GM10266 (cell line): ENCODE measurements around the gene ALG5.
A peak's percentile ranks its signal among the peaks of the same experiment; 100 is the strongest.

ENCODE experiments used
- DNase-seq: peaks from one replicate; pipeline ENCODE4 v3.0.0; 2012; ENCODE audit errors: extremely low spot score
- CTCF ChIP-seq: IDR thresholded peaks from 2 replicates; pipeline ENCODE4 v1.5.1; 2012; ENCODE audit warnings: mild to moderate bottlenecking, low read depth; ENCODE audit not compliant: control insufficient read depth, insufficient read depth; ENCODE audit errors: missing control alignments

The ALG5 gene

GRCh38 chr13:36921631-36922301 lies 77.4 kb downstream of the ALG5 start:
- no peak for DNase-seq
- TF ChIP-seq CTCF: no peak

GRCh38 chr13:36920616-36921185 lies 78.4 kb downstream of the ALG5 start:
- TF ChIP-seq CTCF: no peak
- no peak for DNase-seq

- no peak for TF ChIP-seq CTCF
- DNase-seq: peak; percentile 76
Measured at GRCh38 chr13:36919833-36920615, 79.1 kb downstream of the ALG5 start, which contains the start of gene SMAD9. Gene SMAD9, minus strand, starts transcription at chr13:36920238. Its CDS starts 40,549 bp downstream, at chr13:36879689.

- DNase-seq: no peak
- no peak for TF ChIP-seq CTCF
Measured at GRCh38 chr13:36919171-36919832, 79.8 kb downstream of the ALG5 start.

- no peak for TF ChIP-seq CTCF
- DNase-seq: no peak
Measured at GRCh38 chr13:36918246-36919131, 80.7 kb downstream of the ALG5 start.

GRCh38 chr13:36917311-36917710 lies 81.8 kb downstream of the ALG5 start:
- TF ChIP-seq CTCF: no peak
- no peak for DNase-seq
